IMR-90 (cell line): ENCODE measurements around the gene GRID1.

ENCODE experiments used
- BHLHE40 ChIP-seq: fragments of 150-350 bp; IDR thresholded peaks from 2 replicates; pipeline ENCODE4 v1.6.1; 2016; ENCODE audit warnings: mild to moderate bottlenecking, low read depth, low read length
- CEBPB ChIP-seq: IDR thresholded peaks from 2 replicates; pipeline ENCODE4 v1.6.1; 2012; ENCODE audit warnings: low read depth, low read length, improper control_type of control experiment
- CHD1 ChIP-seq: IDR thresholded peaks from 2 replicates; pipeline ENCODE4 v1.6.1; 2012; ENCODE audit warnings: low read depth, low read length, improper control_type of control experiment
- FOS ChIP-seq: fragments of 150-350 bp; IDR thresholded peaks from 2 replicates; pipeline ENCODE4 v1.6.1; 2016; ENCODE audit warnings: low read depth, low read length
- MAFK ChIP-seq: IDR thresholded peaks from 2 replicates; pipeline ENCODE4 v1.6.1; 2012; ENCODE audit warnings: low read depth, low read length, improper control_type of control experiment
- MXI1 ChIP-seq: IDR thresholded peaks from 2 replicates; pipeline ENCODE4 v1.6.1; 2012; ENCODE audit warnings: low read depth, mild to moderate bottlenecking, low read length, moderate library complexity, borderline replicate concordance
- POLR2A ChIP-seq: IDR thresholded peaks from 2 replicates; pipeline ENCODE4 v1.6.1; 2012; ENCODE audit warnings: mild to moderate bottlenecking, low read depth, low read length
- RAD21 ChIP-seq: IDR thresholded peaks from 2 replicates; pipeline ENCODE4 v1.6.1; 2012; ENCODE audit warnings: low read length, improper control_type of control experiment
- RCOR1 ChIP-seq: IDR thresholded peaks from 2 replicates; pipeline ENCODE4 v1.6.1; 2012; ENCODE audit warnings: mild to moderate bottlenecking, low read length, improper control_type of control experiment; ENCODE audit not compliant: insufficient replicate concordance
- RFX5 ChIP-seq: IDR thresholded peaks from 2 replicates; pipeline ENCODE4 v1.8.0; 2012; ENCODE audit warnings: low read depth, mild to moderate bottlenecking, low read length, moderate library complexity
- SMC3 ChIP-seq: fragments of 150-350 bp; IDR thresholded peaks from 2 replicates; pipeline ENCODE4 v1.6.1; 2016; ENCODE audit warnings: low read depth, mild to moderate bottlenecking, antibody characterized with exemption, low read length, moderate library complexity
- TF ChIP-seq, protein P1 (sequence below): conservative IDR thresholded peaks from 2 replicates; pipeline ENCODE4 v1.5.1; 2012; ENCODE audit warnings: mild to moderate bottlenecking, low read depth, low read length, improper control_type of control experiment
- TF ChIP-seq, protein P2 (sequence below): fragments of 150-350 bp; IDR thresholded peaks from 2 replicates; pipeline ENCODE4 v1.6.1; 2017; ENCODE audit warnings: mild to moderate bottlenecking, antibody characterized with exemption, low read length, low read depth

DNA sequence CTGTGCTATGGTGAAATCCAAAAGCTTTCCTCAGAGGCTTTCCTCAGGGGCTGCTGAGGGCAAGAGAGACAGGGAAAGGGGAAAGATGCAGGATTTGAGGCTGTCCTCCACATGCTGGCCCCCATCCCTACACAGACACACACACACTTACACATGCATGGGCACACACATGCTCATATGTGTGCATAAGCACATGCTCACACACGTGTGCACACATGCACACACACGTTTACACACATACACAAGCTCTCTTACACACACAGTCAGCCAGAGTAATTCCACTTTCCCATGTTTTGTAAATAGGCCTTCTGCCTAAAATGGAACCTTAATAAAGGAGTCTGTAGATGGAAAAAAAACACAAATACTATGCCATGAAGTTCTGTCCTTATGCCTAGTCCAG lies 312.9 kb downstream of the GRID1 start:
- TF ChIP-seq, protein P1, sequence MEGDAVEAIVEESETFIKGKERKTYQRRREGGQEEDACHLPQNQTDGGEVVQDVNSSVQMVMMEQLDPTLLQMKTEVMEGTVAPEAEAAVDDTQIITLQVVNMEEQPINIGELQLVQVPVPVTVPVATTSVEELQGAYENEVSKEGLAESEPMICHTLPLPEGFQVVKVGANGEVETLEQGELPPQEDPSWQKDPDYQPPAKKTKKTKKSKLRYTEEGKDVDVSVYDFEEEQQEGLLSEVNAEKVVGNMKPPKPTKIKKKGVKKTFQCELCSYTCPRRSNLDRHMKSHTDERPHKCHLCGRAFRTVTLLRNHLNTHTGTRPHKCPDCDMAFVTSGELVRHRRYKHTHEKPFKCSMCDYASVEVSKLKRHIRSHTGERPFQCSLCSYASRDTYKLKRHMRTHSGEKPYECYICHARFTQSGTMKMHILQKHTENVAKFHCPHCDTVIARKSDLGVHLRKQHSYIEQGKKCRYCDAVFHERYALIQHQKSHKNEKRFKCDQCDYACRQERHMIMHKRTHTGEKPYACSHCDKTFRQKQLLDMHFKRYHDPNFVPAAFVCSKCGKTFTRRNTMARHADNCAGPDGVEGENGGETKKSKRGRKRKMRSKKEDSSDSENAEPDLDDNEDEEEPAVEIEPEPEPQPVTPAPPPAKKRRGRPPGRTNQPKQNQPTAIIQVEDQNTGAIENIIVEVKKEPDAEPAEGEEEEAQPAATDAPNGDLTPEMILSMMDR: no peak
- no peak for TF ChIP-seq POLR2A
- TF ChIP-seq SMC3: no peak
- TF ChIP-seq CHD1: no peak
- TF ChIP-seq, protein P2, sequence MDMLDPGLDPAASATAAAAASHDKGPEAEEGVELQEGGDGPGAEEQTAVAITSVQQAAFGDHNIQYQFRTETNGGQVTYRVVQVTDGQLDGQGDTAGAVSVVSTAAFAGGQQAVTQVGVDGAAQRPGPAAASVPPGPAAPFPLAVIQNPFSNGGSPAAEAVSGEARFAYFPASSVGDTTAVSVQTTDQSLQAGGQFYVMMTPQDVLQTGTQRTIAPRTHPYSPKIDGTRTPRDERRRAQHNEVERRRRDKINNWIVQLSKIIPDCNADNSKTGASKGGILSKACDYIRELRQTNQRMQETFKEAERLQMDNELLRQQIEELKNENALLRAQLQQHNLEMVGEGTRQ: no peak
- TF ChIP-seq MXI1: no peak
- TF ChIP-seq RFX5: no peak
- TF ChIP-seq MAFK: no peak
- TF ChIP-seq RCOR1: no peak
- TF ChIP-seq CEBPB: no peak
- no peak for TF ChIP-seq RAD21
- no peak for TF ChIP-seq BHLHE40
- no peak for TF ChIP-seq FOS
